ENCODE measurements around the gene PRRX1. TPM values are rescaled to one million over a fixed set of nuclear protein-coding genes. Genes with fewer than 3 reads are reported as not detected.

PRRX1 gene
- total RNA-seq, 1 donor from 2014 or later, result 25.9 TPM

- Histone ChIP-seq H3K36me3 (no peaks in the 10 kb centered on the region), H3K27me3 (peaks cover 77% of the 10 kb centered on the region), H3K9me3 (no peaks in the 10 kb centered on the region), H3K27ac (peak overlapping the region; percentile 73), H3K4me3 (peak overlapping the region; percentile 62), H3K4me1 (peaks cover 4% of the 10 kb centered on the region)
- intact Hi-C loops (cut with DNase I), result no loop called here
- TF ChIP-seq CTCF (IDR thresholded peaks at IDR 0.05), result no peak
- ATAC-seq (no peak), DNase-seq (no peak)
Observed at GRCh38 chr1:170662561-170663403, 1.1 kb upstream of the PRRX1 start.

GRCh38 chr1:170663404-170664092 is 383 bp upstream of the PRRX1 start:
- peak overlapping the region; percentile 62 for H3K4me3 ChIP-seq
- intact Hi-C loops (cut with DNase I), result no loop called here
- ATAC-seq (no peak), DNase-seq (no peak)
- TF ChIP-seq CTCF (IDR thresholded peaks at IDR 0.05), result no peak
- H3K4me1 ChIP-seq, result peaks cover 8% of the 10 kb centered on the region
- peak overlapping the region; percentile 73 for H3K27ac ChIP-seq
- H3K36me3 ChIP-seq, result no peaks in the 10 kb centered on the region
- H3K9me3 ChIP-seq, result no peaks in the 10 kb centered on the region
- H3K27me3 ChIP-seq, result peaks cover 83% of the 10 kb centered on the region

- peaks cover 82% of the 10 kb centered on the region for H3K27me3 ChIP-seq
- TF ChIP-seq CTCF (IDR thresholded peaks at IDR 0.05), result no peak
- peak overlapping the region; percentile 73 for H3K27ac ChIP-seq
- H3K4me3 ChIP-seq, result peak overlapping the region; percentile 62
- DNase-seq (no peak), ATAC-seq (peak; percentile 66)
- H3K36me3 ChIP-seq, result no peaks in the 10 kb centered on the region
- intact Hi-C loops (cut with DNase I), result no loop called here
- H3K9me3 ChIP-seq, result no peaks in the 10 kb centered on the region
- peaks cover 10% of the 10 kb centered on the region for H3K4me1 ChIP-seq
Observed at GRCh38 chr1:170664828-170665612, 1.1 kb downstream of the PRRX1 start.

DNA sequence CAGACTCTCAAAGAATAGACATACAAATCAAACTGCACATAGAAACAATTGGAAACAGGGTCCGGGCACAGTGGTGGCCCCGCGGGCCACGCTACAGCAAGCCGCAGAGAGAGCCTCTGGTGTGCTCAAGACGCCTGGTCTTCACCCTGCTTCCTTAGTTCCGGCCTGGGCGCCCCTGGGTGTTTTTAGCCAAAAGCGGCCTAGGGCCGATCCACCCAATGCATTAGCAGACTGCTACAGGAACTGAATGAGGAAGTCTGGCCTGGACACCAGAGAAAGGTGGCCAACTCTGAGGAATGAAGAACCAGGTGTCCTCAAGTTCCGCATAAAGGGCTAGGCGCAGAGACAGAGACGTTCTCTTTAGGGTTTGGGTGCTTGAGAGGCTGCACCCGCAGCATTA is 1.7 kb downstream of the PRRX1 start:
- TF ChIP-seq CTCF (IDR thresholded peaks at IDR 0.05), result no peak
- H3K36me3 ChIP-seq, result no peaks in the 10 kb centered on the region
- H3K9me3 ChIP-seq, result no peaks in the 10 kb centered on the region
- peaks cover 82% of the 10 kb centered on the region for H3K27me3 ChIP-seq
- H3K27ac ChIP-seq, result no peak overlapping the region
- no peak for DNase-seq
- ATAC-seq, result no peak
- peaks cover 10% of the 10 kb centered on the region for H3K4me1 ChIP-seq
- peak overlapping the region; percentile 62 for H3K4me3 ChIP-seq
- intact Hi-C loops (cut with DNase I), result no loop called here

- Histone ChIP-seq H3K9me3 (no peaks in the 10 kb centered on the region), H3K27me3 (peaks cover 82% of the 10 kb centered on the region), H3K36me3 (no peaks in the 10 kb centered on the region), H3K27ac (no peak overlapping the region), H3K4me3 (no peak overlapping the region), H3K4me1 (peaks cover 6% of the 10 kb centered on the region)
- intact Hi-C loops (cut with DNase I), result no loop called here
- no peak for ATAC-seq
- no peak for TF ChIP-seq CTCF (IDR thresholded peaks at IDR 0.05)
- DNase-seq, result no peak
Observed at GRCh38 chr1:170666541-170667254, 2.8 kb downstream of the PRRX1 start.
